PC-9 (cell line): ENCODE data around the gene NUDC. TPM values are rescaled to one million over a fixed set of nuclear protein-coding genes. Genes with fewer than 3 reads are reported as not detected.

Experiments
- BruUV-seq: library from RNA; stranded (reverse); fragments of 400-500 nt; replicated peaks from 2 replicates; lab custom pipeline; 2021; lab: Mats Ljungman, UMichigan
- CTCF ChIA-PET: fragments of 300-600 bp; sonication (Branson Sonifier 250); formaldehyde crosslinking; loops from one replicate; lab custom pipeline; 2022; ENCODE audit warnings: antibody characterized with exemption; lab: Charles Lee
- POLR2A ChIA-PET: fragments of 300-600 bp; sonication (Branson Sonifier 250); formaldehyde crosslinking; loops from one replicate; lab custom pipeline; 2022; ENCODE audit warnings: antibody characterized with exemption; ENCODE audit not compliant: unreplicated experiment; lab: Charles Lee
- DNase-seq, 2 experiments: peaks; one replicate each; pipeline versions ENCODE4 v3.0.0 to v3.0.0-alpha.2; 2015 to 2022; ENCODE audit warnings: mixed read lengths in 1 of 2
- H2AFZ ChIP-seq: fragments of 200-600 bp; sonication (generic); 2 replicates; pipeline ENCODE4 v1.8.1; 2017; ENCODE audit warnings: antibody characterized with exemption
- H3F3A ChIP-seq: fragments of 200-600 bp; sonication (generic); 2 replicates; pipeline ENCODE4 v1.8.1; 2017; ENCODE audit warnings: antibody characterized with exemption, mild to moderate bottlenecking, low read depth; ENCODE audit not compliant: insufficient read depth
- H3K27ac ChIP-seq: fragments of 200-600 bp; sonication (generic); 2 replicates; pipeline ENCODE4 v1.6.1; 2016; ENCODE audit warnings: mixed run types
- H3K27me3 ChIP-seq: fragments of 200-600 bp; sonication (generic); 2 replicates; pipeline ENCODE4 v1.6.1; 2016; ENCODE audit warnings: low read depth, mixed run types; ENCODE audit not compliant: insufficient read depth
- H3K36me3 ChIP-seq: fragments of 200-600 bp; sonication (generic); 2 replicates; pipeline ENCODE4 v1.6.1; 2016; ENCODE audit warnings: low read depth, mixed run types
- H3K4me1 ChIP-seq: fragments of 200-600 bp; sonication (generic); replicated peaks from 2 replicates; pipeline ENCODE4 v1.6.1; 2016; ENCODE audit warnings: mixed run types; ENCODE audit not compliant: insufficient read depth
- H3K4me2 ChIP-seq: fragments of 200-600 bp; sonication (generic); 2 replicates; pipeline ENCODE4 v1.6.1; 2017; ENCODE audit warnings: mixed run types
- H3K4me3 ChIP-seq: fragments of 200-600 bp; sonication (generic); 2 replicates; pipeline ENCODE4 v1.6.1; 2016; ENCODE audit warnings: mixed run types
- H3K79me2 ChIP-seq: fragments of 200-600 bp; sonication (generic); 2 replicates; pipeline ENCODE4 v1.6.1; 2017; ENCODE audit warnings: low read depth, mixed run types
- H3K9me2 ChIP-seq: fragments of 200-600 bp; sonication (generic); 2 replicates; pipeline ENCODE4 v1.8.1; 2017; ENCODE audit warnings: mild to moderate bottlenecking; ENCODE audit not compliant: insufficient read depth
- H3K9me3 ChIP-seq: fragments of 200-600 bp; sonication (generic); 2 replicates; pipeline ENCODE4 v1.8.1; 2016; ENCODE audit warnings: low read depth; ENCODE audit not compliant: insufficient read depth
- H4K20me1 ChIP-seq: fragments of 200-600 bp; sonication (generic); 2 replicates; pipeline ENCODE4 v1.8.1; 2017; ENCODE audit not compliant: insufficient read depth
- EZH2 ChIP-seq: fragments of 200-600 bp; sonication (generic); IDR thresholded peaks from 2 replicates; pipeline ENCODE4 v1.8.0; 2017; ENCODE audit warnings: antibody characterized with exemption, low read depth
- intact Hi-C: fragments of 100-400 bp; cut with micrococcal nuclease; formaldehyde crosslinking; loops from one replicate; pipeline ENCODE4 v1.10.0; 2022; ENCODE audit not compliant: unreplicated experiment
- total RNA-seq: library from RNA; stranded (reverse); gene quantifications from 2 replicates; pipeline ENCODE4 v1.2.3, GENCODE V29; 2021
- TF ChIP-seq, protein P1 (sequence below): fragments of 200-600 bp; sonication (generic); conservative IDR thresholded peaks from 2 replicates; pipeline ENCODE4 v1.6.1; 2017; ENCODE audit warnings: mixed run types, antibody characterized with exemption, mild to moderate bottlenecking, moderate library complexity

NUDC gene
- total RNA-seq, 1 experiment from 2014 or later, result 104 TPM

DNA sequence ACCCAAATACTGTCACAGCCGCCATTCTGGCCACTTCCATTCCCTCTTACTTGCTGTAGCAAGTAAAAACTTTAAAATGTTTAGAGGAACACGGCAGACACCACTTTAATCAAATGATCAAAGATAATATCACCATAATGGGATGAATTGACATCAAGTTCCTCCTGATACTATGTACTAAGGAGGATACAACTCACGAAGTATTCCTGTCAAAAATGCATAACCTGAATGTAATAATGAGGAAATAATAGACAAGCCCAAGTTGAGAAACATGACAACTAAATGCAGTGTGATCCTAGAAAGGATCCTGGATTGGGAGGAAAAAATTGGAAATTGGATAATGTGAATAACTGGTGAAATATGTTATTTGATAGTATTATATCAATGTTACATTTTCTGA is 34.8 kb downstream of the NUDC start:
- Histone ChIP-seq H3F3A (peaks cover 5% of the 10 kb centered on the region; the same call in 1 of the 2 replicates), H3K4me3 (no peak overlapping the region), H3K9me3 (no peaks in the 10 kb centered on the region), H4K20me1 (no peaks in the 10 kb centered on the region), H3K9me2 (no peaks in the 10 kb centered on the region), H3K27ac (no peak overlapping the region), H2AFZ (no peak overlapping the region), H3K79me2 (peaks cover 25% of the 10 kb centered on the region), H3K4me2 (no peak overlapping the region), H3K4me1 (peaks cover 7% of the 10 kb centered on the region), H3K27me3 (no peaks in the 10 kb centered on the region), H3K36me3 (0 out of 2 replicates have a peak, but pooled peaks cover 3% of the 10 kb centered on the region)
- ChIA-PET CTCF (no interaction called here), POLR2A (no interaction called here)
- no peak for DNase-seq
- no peak for TF ChIP-seq EZH2
- TF ChIP-seq, protein P1, sequence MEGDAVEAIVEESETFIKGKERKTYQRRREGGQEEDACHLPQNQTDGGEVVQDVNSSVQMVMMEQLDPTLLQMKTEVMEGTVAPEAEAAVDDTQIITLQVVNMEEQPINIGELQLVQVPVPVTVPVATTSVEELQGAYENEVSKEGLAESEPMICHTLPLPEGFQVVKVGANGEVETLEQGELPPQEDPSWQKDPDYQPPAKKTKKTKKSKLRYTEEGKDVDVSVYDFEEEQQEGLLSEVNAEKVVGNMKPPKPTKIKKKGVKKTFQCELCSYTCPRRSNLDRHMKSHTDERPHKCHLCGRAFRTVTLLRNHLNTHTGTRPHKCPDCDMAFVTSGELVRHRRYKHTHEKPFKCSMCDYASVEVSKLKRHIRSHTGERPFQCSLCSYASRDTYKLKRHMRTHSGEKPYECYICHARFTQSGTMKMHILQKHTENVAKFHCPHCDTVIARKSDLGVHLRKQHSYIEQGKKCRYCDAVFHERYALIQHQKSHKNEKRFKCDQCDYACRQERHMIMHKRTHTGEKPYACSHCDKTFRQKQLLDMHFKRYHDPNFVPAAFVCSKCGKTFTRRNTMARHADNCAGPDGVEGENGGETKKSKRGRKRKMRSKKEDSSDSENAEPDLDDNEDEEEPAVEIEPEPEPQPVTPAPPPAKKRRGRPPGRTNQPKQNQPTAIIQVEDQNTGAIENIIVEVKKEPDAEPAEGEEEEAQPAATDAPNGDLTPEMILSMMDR, result no peak
- no TSS peak for BruUV-seq
- intact Hi-C loops, result no loop called here

DNA sequence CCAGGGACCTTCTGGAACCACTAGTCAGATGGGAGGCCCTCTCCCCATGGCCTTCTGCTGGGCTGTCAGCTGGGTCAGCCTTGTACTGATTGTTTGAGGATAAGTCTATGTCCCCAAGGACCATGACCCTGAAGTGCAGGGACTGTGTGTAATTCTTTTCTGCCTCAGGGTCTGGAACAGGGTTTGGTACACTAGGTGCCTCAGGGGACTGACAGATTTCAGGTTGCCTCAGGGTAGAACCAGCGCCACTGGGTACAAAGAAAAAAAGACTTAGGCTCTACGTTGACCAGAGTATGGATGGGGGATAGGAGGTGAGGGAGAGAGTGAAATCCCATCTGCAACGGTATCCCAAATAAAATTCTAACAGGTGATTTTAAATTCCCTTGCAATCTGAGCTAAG is 35.8 kb downstream of the NUDC start:
- POLR2A ChIA-PET, result no interaction called here
- intact Hi-C loops, result no loop called here

DNA sequence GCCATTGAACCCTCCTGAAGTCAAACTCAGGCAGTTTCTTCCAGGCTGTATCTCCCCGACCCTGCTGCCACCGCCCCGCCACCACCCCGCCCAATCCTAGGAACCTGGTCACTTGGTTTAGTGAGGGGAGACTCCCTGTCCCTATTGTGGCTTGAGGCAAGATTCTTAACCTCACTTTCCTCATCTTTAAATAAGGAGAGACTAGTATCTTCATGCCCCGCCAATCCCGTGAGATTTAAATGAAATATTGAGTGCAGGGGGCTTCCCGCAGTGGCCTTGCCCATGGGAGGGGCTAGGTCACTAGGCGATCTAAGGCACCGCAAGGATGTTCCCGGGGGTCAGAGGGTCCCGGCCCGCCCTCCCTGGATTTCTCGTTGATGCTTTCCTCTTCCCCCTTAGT is 37.7 kb downstream of the NUDC start:
- ChIA-PET CTCF (no interaction called here), POLR2A (no interaction called here)
- Histone ChIP-seq H3K4me1 (peaks cover 19% of the 10 kb centered on the region), H2AFZ (no peak overlapping the region), H3K4me3 (peak overlapping the region; percentile 81), H3K36me3 (no peaks in the 10 kb centered on the region), H3K9me3 (no peaks in the 10 kb centered on the region), H3F3A (peaks cover 17% of the 10 kb centered on the region; the same call in 1 of the 2 replicates), H3K4me2 (peak overlapping the region; percentile 92), H3K27me3 (no peaks in the 10 kb centered on the region), H3K9me2 (no peaks in the 10 kb centered on the region), H3K27ac (no peak overlapping the region), H4K20me1 (no peaks in the 10 kb centered on the region), H3K79me2 (peaks cover 25% of the 10 kb centered on the region)
- TF ChIP-seq, protein P1, result no peak
- TF ChIP-seq EZH2, result no peak
- DNase-seq, result no peak
- intact Hi-C loops, result no loop called here
- no TSS peak for BruUV-seq

More for the DNA sequence above, 35.8 kb downstream of the NUDC start:
- Histone ChIP-seq H3K4me3 (no peak overlapping the region), H3F3A (peaks cover 15% of the 10 kb centered on the region; the same call in 1 of the 2 replicates), H3K4me1 (peaks cover 17% of the 10 kb centered on the region), H2AFZ (no peak overlapping the region), H3K79me2 (peaks cover 25% of the 10 kb centered on the region), H3K4me2 (no peak overlapping the region), H4K20me1 (no peaks in the 10 kb centered on the region), H3K27ac (no peak overlapping the region), H3K27me3 (no peaks in the 10 kb centered on the region), H3K9me2 (no peaks in the 10 kb centered on the region), H3K9me3 (no peaks in the 10 kb centered on the region), H3K36me3 (0 out of 2 replicates have a peak, but pooled peaks cover 3% of the 10 kb centered on the region)
- CTCF ChIA-PET, result interaction anchor here (0.6 kb wide), 1 partner anchor 694 kb away, joined by 3 read pairs; no protein-coding TSS in a partner anchor
- no peak for DNase-seq
- TF ChIP-seq, protein P1, result no peak
- no peak for TF ChIP-seq EZH2
- BruUV-seq, result no TSS peak
